Fibroblast of upper back skin (primary cell): ENCODE measurements around the gene TSSK2.

ENCODE experiments used
- DNase-seq: peaks from one replicate; pipeline ENCODE4 v3.0.0-alpha.2; 2013

TSSK2 gene

DNA sequence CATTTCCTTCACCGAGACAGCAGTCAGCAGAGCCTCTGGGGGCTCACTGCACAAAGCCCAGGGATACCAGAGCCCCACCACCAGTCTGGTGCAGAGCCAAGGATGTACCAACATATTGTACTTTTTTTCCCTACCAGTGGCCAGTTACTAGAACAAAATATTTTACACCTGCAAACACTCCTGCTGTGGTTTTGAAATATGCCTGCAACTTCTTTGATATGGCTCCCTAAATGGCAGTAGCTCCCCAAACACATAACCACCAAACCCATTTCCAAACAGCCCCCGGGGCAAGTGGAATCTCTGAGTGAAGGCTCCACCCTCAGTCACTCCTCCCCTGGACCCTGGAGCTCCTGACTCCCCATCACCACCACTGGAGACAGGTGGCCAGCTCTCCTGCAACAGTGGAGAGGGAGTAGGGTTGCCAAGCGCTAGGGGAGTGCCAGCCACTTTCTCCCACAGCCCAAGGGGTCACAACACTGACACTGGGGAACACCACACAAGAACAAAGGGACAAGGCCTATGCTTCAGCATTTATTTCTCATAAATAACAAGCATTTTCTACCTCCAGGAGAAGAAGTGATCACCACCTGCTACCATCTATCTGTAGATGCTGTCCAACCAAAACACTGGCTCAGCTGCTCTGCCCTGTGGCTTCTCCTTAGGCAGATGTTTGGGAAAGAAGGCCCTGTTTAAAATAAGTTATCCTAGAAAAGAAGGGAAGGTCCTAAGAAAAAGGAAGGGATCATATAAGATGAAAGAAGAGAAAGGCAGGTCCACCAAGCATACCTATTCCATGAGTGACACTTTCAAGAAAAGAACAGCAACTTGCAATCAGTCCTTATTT lies 24.0 kb upstream of the TSSK2 start:
- DNase-seq = no peak

DNA sequence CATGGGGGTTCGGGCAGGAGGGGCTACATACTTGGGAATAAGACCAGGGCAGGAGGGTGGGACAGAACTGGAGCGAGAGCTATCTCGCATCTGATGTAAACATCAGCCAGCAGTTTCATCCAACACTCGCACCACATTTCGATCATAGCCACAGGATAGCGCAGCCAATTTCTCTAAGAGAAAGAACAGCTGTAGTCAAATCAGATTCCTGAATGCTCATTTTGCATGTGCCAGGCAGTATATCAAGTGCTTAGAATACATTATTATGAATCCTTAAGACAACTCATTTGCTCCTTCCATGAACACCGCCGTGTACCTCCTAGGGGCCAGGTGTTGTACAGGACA lies 23.4 kb upstream of the TSSK2 start:
- no peak for DNase-seq

- DNase-seq = no peak
Measured at GRCh38 chr22:19108807-19109197, 22.3 kb upstream of the TSSK2 start.

DNA sequence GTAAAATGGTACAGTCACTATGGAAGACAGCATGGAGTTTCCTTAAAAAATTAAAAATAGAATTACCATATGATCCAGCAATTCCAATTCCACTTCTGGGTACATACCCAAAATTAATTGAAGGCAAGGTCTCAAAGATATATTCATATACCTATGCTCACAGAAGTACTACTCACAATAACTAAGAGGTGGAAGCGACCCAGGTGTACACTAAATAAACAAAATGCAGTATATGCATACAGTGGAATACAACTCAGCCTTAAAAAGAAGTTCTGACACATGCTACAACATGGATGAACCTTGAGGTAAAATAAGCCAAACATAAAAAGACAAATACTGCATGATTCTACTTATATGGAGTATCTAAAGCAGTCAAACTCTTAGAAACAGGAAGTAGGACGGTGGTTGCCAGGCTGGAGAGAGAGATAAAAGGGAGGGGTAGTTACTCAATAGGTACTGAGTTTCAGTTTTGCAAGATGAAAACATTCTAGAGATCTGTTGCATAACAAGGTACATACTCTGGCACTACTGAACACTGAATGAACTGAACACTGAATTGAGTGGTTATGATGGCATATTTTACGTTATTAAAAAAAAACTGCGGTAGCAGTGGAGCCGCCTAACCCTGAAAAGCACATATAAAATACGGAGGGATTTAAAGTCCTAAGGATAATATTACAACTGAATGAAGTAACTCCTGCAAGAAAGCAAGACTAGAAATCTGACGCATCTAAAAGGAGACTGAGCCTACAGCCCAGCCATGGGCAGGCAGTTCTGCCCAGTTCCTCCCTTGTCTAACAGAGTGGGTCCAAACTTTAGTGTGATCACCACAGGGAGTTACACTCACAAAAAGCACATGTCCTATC lies 21.7 kb upstream of the TSSK2 start:
- DNase-seq = peak; percentile 30

GRCh38 chr22:19110064-19110458 lies 21.0 kb upstream of the TSSK2 start:
- DNase-seq = no peak

- no peak for DNase-seq
Measured at GRCh38 chr22:19110646-19111045, 20.5 kb upstream of the TSSK2 start.

DNA sequence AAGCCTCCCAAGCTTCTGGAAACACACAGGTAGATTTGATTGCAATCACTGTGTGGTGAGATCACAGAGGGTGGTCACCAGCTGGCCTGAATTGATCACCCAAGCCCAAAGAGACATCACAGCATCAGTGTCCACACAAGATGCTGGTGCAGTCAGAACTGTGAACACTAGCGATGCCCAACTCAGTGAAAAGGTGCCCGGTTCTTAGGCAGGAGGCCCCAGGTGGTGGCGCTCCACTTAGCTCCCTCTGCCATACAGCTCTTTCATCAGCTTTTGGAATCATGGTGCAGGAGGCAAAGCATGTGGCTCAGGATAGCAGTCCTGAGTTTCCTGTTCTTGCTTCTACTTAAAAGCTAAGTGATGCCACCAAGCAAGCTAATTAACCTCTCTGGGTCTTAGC lies 20.0 kb upstream of the TSSK2 start:
- DNase-seq = no peak

DNA sequence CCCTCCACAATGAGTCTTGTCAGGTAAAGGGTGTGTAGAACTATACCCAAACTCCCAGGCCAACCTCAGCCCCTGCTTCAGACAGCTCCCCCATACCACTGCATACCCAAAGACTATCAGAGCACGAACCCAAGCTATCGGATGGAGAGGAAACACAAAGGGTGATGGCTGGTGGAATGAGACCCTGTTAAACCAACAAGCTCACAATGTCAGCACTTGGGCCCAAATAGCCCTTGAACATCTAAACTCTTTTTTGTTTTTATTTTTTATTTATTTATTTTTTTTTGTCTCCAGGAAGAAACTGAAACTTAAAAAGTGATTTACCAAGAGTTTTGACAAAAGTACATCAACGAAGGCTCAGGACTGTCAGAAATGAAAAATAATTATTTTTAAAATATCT lies 19.5 kb upstream of the TSSK2 start:
- no peak for DNase-seq

GRCh38 chr22:19113429-19113828 lies 17.7 kb upstream of the TSSK2 start:
- DNase-seq = no peak

- DNase-seq = no peak
Measured at GRCh38 chr22:19114984-19115552, 16.0 kb upstream of the TSSK2 start.

DNA sequence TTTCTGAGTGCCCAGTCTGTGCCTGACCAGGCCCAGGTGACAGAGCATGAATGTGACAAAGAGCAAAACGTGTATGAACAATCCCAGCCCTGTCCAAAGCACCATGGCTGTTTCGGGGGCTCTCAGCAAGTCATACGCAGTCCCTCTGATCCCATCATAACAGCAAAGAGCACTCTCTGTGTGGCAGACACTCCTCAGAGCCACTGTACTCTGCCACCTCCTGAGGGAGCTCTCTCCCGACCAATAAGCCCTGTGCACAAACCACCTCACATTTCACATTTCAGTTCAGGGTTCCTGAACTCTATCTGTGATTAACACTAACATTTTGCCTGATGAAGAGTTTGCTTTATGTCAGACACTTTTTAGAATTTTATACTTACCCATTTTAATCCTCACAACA lies 15.5 kb upstream of the TSSK2 start:
- no peak for DNase-seq

DNA sequence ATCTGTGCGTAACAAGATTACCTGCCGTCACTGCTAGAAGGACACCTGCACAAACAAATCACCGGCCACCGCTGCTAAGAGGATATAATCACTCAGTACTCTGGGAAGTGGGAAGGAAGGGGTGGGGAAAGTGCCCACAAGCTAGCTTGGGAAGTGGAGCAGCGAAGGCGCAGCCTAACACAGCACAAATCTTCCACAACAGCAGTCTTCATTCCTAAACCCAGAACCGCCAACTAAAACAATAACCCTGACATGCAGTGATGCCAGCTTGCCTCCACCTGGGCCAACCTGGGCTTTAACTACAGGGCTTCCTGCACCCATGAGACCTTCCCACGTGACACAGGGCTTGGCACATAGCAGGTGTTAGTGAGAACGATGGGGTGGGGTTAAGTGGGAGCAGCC lies 14.0 kb upstream of the TSSK2 start:
- no peak for DNase-seq

DNA sequence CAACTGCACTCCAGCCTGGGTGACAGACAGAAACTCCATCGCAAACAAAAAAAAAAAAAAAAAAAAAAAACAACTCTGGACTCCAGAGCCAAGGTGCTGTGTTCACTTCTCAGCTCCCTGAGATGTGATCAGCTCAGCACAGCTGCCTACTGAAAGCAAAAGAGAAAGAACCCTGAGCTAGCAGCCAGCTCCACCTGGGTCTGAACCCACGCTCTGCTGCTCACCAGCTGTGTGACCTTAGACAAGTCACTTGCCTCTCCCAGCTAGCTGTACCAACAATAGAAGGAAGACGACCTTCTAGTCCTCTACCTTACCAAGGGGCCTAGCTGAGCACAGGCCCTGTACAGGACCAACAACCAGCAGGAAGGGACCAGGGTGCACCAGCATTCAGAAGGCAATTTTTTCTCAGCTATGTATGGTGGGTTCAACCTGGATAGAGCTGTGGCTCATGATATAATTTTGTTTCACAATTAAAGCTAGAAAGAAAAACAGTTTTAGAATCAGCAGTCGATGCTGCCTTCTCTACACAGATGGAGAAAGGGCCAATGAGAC lies 12.7 kb upstream of the TSSK2 start:
- DNase-seq = no peak

GRCh38 chr22:19119949-19120348 lies 11.2 kb upstream of the TSSK2 start:
- no peak for DNase-seq

DNA sequence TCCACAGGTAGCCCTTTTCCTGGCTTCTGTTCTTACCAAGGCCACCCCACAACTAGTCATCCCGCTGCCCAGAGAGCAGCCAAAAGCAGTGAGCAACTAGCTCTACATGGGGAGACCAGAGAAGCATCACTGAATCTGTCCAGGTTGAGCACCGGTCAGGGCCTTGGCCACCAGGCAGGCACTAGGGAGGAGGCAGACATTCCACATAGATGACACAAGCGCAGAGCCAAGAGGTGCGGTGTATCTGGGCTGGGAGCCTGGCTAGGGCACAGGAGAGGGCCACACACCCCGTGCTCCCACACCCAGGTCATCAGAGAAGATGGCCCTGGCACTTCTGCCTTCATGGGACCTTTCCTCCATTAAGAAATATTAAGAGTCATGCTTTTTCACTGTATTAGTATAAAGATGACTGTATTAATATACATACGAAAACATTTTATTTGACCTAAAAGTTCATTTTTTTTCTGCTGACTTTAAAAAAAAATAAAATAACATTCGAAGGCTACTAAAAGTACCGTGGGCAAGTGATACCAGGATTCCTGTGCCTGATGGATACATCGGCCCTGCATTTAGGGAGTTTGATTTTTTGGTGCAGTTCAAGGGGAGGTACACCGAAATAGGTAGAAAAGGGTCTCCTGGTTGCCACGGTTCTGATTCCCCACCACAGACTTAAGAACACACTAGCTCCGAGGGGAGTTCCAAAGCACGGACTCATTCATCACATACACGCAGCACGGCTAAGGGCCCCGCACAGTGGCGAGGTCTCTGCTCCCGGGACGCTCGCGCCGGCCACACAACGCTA lies 10.1 kb upstream of the TSSK2 start:
- DNase-seq = peak; percentile 13

GRCh38 chr22:19121631-19122142 lies 9.4 kb upstream of the TSSK2 start:
- no peak for DNase-seq

DNA sequence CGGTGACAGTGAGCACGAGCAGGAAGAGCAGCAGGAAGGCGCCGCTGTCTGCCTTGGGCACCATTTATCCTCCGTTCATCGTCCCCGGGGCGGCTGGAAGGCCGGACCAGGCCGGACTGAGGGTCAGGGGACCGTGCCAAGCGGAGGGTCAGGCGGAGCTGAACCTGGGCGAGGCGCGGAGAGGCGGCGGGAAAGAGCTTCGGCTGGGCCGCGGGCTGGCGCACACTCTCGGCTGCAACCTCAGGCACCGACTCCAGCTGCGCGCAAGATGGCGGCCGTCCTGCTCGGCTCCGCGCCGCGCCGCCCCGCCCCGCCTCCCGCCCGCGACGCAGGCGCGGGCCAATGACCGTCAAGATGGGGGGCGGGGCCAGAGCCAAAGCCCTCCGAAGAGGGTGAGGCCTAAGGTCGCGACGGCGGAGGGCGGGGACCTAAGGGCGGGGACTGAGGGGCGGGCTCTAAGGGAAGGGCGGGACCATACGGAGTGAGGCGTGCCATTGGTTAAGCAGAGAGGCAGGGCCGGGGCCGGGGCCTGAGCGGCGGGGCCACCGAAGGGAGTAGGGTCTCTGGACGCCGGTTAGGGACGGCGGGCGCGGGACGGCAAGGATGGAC lies 8.9 kb upstream of the TSSK2 start, which contains the start of gene DGCR2:
Gene DGCR2, minus strand, starts transcription at position 270 of the 609 bp plus-strand sequence. Its CDS starts 206 bp downstream, at position 64.
- peak; percentile 96 for DNase-seq

- no peak for DNase-seq
Measured at GRCh38 chr22:19122752-19123492, 8.2 kb upstream of the TSSK2 start.

GRCh38 chr22:19123936-19124335 lies 7.2 kb upstream of the TSSK2 start:
- DNase-seq = no peak

DNA sequence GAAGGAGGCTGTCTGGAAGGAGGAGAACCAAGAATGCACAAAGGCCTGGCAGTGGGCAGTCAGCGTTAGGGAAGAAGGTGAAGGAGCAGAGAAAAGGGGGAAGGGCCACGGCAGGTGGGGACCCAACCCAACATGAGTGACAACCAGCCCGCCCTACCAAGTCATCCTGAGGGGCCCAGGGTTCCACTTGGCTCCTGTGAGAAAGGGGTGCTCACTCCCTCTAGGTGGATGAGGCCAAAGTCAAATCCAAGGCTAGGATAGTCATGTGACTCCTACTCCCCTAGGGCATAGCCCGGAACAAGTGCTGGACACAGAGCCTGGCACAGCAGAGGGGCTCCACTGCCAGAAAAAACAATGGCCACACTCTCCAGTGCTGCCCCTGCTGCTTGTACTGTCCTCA lies 6.7 kb upstream of the TSSK2 start:
- no peak for DNase-seq

DNA sequence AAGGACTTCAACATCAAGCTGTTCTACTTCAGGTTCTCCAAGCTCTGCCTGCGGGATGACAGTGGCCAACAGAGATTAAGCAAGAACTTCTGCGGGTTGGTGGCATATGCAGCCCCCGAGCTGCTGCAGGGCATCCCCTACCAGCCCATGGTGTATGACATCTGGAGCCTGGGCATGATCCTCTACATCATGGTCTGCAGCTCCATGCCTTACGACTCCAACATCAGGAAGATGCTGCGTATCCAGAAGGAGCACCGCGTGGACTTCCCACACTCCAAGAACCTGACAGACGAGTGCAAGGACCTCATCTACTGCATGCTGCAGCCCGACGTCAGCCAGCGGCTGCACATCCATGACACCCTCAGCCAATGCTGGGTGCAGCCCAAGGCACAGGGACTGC lies 6.1 kb upstream of the TSSK2 start:
- DNase-seq = no peak
